HepG2 (cell line): ENCODE measurements around the gene ZMAT2. TPM values are rescaled to one million over a fixed set of nuclear protein-coding genes. Genes with fewer than 3 reads are reported as not detected.

Source experiments
- HMGA1 ChIP-seq: sonication (generic); formaldehyde crosslinking; conservative IDR thresholded peaks from 2 replicates; pipeline ENCODE4 v1.4.0; 2020; ENCODE audit warnings: missing genetic modification reagents
- MTA1 ChIP-seq: sonication (generic); formaldehyde crosslinking; IDR thresholded peaks from 2 replicates; pipeline ENCODE4 v1.4.0; 2020; ENCODE audit warnings: missing genetic modification reagents, mild to moderate bottlenecking, borderline replicate concordance
- RARG ChIP-seq: sonication (generic); formaldehyde crosslinking; IDR thresholded peaks from 2 replicates; pipeline ENCODE4 v1.4.0; 2020; ENCODE audit warnings: low read depth, mild to moderate bottlenecking, missing genetic modification reagents
- SP140L ChIP-seq: sonication (generic); formaldehyde crosslinking; IDR thresholded peaks from 2 replicates; pipeline ENCODE4 v1.4.0; 2020; ENCODE audit warnings: missing genetic modification reagents, borderline replicate concordance
- THYN1 ChIP-seq: sonication (generic); formaldehyde crosslinking; IDR thresholded peaks from 2 replicates; pipeline ENCODE4 v1.8.1; 2023; ENCODE audit warnings: low read depth, mild to moderate bottlenecking, moderate library complexity, missing genetic modification reagents, borderline replicate concordance
- ZNF138 ChIP-seq: sonication (generic); formaldehyde crosslinking; IDR thresholded peaks from 2 replicates; pipeline ENCODE4 v1.5.0; 2020; ENCODE audit warnings: mild to moderate bottlenecking, low read depth, missing genetic modification reagents
- ZNF142 ChIP-seq: sonication (generic); formaldehyde crosslinking; IDR thresholded peaks from 2 replicates; pipeline ENCODE4 v1.4.0; 2020; ENCODE audit warnings: missing genetic modification reagents
- ZNF232 ChIP-seq: sonication (generic); formaldehyde crosslinking; IDR thresholded peaks from 2 replicates; pipeline ENCODE4 v1.4.0; 2020; ENCODE audit warnings: missing genetic modification reagents, borderline replicate concordance
- ZNF326 ChIP-seq: sonication (generic); formaldehyde crosslinking; IDR thresholded peaks from 2 replicates; pipeline ENCODE4 v1.4.0; 2020; ENCODE audit warnings: missing genetic modification reagents, borderline replicate concordance
- ZNF552 ChIP-seq: sonication (generic); formaldehyde crosslinking; IDR thresholded peaks from 2 replicates; pipeline ENCODE4 v1.9.0; 2022; ENCODE audit warnings: missing genetic modification reagents, mild to moderate bottlenecking, borderline replicate concordance
- ZNF646 ChIP-seq: sonication (generic); formaldehyde crosslinking; IDR thresholded peaks from 2 replicates; pipeline ENCODE4 v1.9.0; 2021; ENCODE audit warnings: mild to moderate bottlenecking, missing genetic modification reagents
- ZNF670 ChIP-seq: sonication (generic); formaldehyde crosslinking; IDR thresholded peaks from 2 replicates; pipeline ENCODE4 v1.8.0; 2022; ENCODE audit warnings: mild to moderate bottlenecking, missing genetic modification reagents, borderline replicate concordance
- ZNF766 ChIP-seq: sonication (generic); formaldehyde crosslinking; IDR thresholded peaks from 2 replicates; pipeline ENCODE4 v1.5.0; 2020; ENCODE audit warnings: missing genetic modification reagents, borderline replicate concordance
- ZNF792 ChIP-seq: IDR thresholded peaks from 2 replicates; pipeline ENCODE4 v1.6.1; 2016
- polyA plus RNA-seq, 8 experiments: library from polyadenylated mRNA; depleted of rRNA in 3 of 8; stranded (reverse) in 7 of 8; unstranded in 1 of 8; fragments of >200 nt; fragmentation: Illumina TruSeq in 4 of 8; extraction: Trizol in 4 of 8; gene quantifications; 2 replicates each; pipeline versions ENCODE4 v1.2.1 to v1.2.3, GENCODE V29; 2011 to 2016; ENCODE audit warnings: low read depth in 4 of 8, missing spikeins in 1 of 8, mixed read lengths in 1 of 8; ENCODE audit not compliant: insufficient read depth in 1 of 8
- total RNA-seq, 5 experiments: library from RNA; depleted of rRNA; stranded (reverse); fragments of >200 nt; fragmentation: Illumina TruSeq; extraction: Trizol; gene quantifications; 2 replicates each; pipeline ENCODE4 v1.2.3, GENCODE V29; 2016; ENCODE audit warnings: low read depth in 1 of 5

The ZMAT2 gene
- total and polyA plus RNA-seq, 2 of the 13 experiments (the other 11 are each of a cell fraction or from before 2014, with no cell fraction given), result 35.4 to 92.8 TPM

- TF ChIP-seq ZNF646 (CRISPR knock-in tag) (no peak), ZNF792 (CRISPR knock-in tag) (peak; percentile 88), THYN1 (CRISPR knock-in tag) (no peak), ZNF552 (peak; percentile 73; the same call in 1 of the 2 replicates), ZNF142 (peak; percentile 81), ZNF232 (CRISPR knock-in tag) (peak; percentile 69; the same call in 1 of the 2 replicates), ZNF326 (no peak), MTA1 (CRISPR knock-in tag) (no peak), ZNF138 (CRISPR knock-in tag) (peak; percentile 79; the same call in 1 of the 2 replicates), ZNF670 (peak; percentile 93), ZNF766 (CRISPR knock-in tag) (peak; percentile 82; the same call in 1 of the 2 replicates), RARG (CRISPR knock-in tag) (no peak), SP140L (CRISPR knock-in tag) (peak; percentile 69), HMGA1 (CRISPR knock-in tag) (no peak)
Measured at GRCh38 chr5:140690941-140691924, 9.0 kb upstream of the ZMAT2 start, which contains the start of the genes HARS1 and HARS2 (continued).
